HL-60 (cell line): ENCODE data around the gene DEFB116.

Experiments used
- CTCF ChIP-seq: IDR thresholded peaks from one replicate; pipeline ENCODE4 v1.5.1; 2011; ENCODE audit warnings: low read length, control low read depth, inconsistent platforms; ENCODE audit not compliant: insufficient read depth
- GABPA ChIP-seq: IDR thresholded peaks from 2 replicates; pipeline ENCODE4 v1.6.1; 2012; ENCODE audit warnings: low read depth
- POLR2AphosphoS5 ChIP-seq: IDR thresholded peaks from 2 replicates; pipeline ENCODE4 v1.6.1; 2012; ENCODE audit warnings: low read depth
- SPI1 ChIP-seq: IDR thresholded peaks from 2 replicates; pipeline ENCODE4 v1.6.1; 2012; ENCODE audit warnings: low read depth, mild to moderate bottlenecking, borderline replicate concordance

- TF ChIP-seq CTCF (no peak), GABPA (no peak), SPI1 (no peak), POLR2AphosphoS5 (no peak)
Observed at GRCh38 chr20:31322504-31322903, 14.1 kb upstream of the DEFB116 start.
